ENCODE data around the gene HMCN2. TPM values are rescaled to one million over a fixed set of nuclear protein-coding genes. Genes with fewer than 3 reads are reported as not detected.

HMCN2 gene
- total and polyA plus RNA-seq, 8 donors, result 0.41 to 5.3 (median 0.76) TPM

- DNase-seq, result no peak
- Histone ChIP-seq H3K27me3 (no peaks in the 10 kb centered on the region), H3K27ac (no peak overlapping the region), H3K4me1 (no peaks in the 10 kb centered on the region), H3K36me3 (no peaks in the 10 kb centered on the region), H3K4me3 (no peak overlapping the region), H3K9me3 (no peaks in the 10 kb centered on the region)
- WGBS, 2 donors, result 65 to 92% methylated on average over 1 of the region's 1 CpG
- FAIRE-seq, result no peak
- ATAC-seq, result no peak
- TF ChIP-seq, protein P1, sequence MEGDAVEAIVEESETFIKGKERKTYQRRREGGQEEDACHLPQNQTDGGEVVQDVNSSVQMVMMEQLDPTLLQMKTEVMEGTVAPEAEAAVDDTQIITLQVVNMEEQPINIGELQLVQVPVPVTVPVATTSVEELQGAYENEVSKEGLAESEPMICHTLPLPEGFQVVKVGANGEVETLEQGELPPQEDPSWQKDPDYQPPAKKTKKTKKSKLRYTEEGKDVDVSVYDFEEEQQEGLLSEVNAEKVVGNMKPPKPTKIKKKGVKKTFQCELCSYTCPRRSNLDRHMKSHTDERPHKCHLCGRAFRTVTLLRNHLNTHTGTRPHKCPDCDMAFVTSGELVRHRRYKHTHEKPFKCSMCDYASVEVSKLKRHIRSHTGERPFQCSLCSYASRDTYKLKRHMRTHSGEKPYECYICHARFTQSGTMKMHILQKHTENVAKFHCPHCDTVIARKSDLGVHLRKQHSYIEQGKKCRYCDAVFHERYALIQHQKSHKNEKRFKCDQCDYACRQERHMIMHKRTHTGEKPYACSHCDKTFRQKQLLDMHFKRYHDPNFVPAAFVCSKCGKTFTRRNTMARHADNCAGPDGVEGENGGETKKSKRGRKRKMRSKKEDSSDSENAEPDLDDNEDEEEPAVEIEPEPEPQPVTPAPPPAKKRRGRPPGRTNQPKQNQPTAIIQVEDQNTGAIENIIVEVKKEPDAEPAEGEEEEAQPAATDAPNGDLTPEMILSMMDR (IDR thresholded peaks at IDR 0.05), result no peak
- intact Hi-C loops (cut with DNase I), result no loop called here
Measured at GRCh38 chr9:130360672-130361071, 95.1 kb downstream of the HMCN2 start.

DNA sequence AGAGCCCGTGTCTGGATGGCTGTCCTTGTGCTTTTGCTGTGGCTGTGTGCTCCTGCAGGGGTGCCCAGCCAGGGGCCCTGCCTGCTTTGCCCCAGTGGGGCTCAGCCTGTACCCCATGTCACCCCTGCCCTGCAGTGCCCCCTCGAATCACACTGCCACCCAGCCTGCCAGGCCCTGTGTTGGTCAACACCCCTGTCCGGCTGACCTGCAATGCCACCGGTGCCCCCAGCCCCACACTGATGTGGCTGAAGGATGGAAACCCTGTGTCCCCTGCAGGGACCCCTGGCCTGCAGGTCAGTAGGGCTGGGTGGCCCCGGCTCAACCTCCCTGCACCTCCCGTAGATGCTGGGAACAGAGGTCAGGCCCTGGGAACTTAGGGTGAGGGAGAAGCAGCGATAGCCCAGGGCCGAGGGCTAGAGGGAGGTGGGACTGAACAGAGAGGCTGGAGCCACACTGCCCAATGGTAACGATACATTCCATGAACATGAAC, 96.4 kb downstream of the HMCN2 start:
- intact Hi-C loops (cut with DNase I), result no loop called here
- 74 to 91% methylated on average over 9 of the region's 9 CpGs for WGBS, 2 donors
- Histone ChIP-seq H3K9me3 (no peaks in the 10 kb centered on the region), H3K4me1 (no peaks in the 10 kb centered on the region), H3K36me3 (no peaks in the 10 kb centered on the region), H3K27me3 (no peaks in the 10 kb centered on the region), H3K27ac (no peak overlapping the region), H3K4me3 (no peak overlapping the region)
- TF ChIP-seq, protein P1 (IDR thresholded peaks at IDR 0.05), result no peak
- no peak for ATAC-seq
- DNase-seq, result peak in 1 of 6 donors; percentile 64
- no peak for FAIRE-seq

DNA sequence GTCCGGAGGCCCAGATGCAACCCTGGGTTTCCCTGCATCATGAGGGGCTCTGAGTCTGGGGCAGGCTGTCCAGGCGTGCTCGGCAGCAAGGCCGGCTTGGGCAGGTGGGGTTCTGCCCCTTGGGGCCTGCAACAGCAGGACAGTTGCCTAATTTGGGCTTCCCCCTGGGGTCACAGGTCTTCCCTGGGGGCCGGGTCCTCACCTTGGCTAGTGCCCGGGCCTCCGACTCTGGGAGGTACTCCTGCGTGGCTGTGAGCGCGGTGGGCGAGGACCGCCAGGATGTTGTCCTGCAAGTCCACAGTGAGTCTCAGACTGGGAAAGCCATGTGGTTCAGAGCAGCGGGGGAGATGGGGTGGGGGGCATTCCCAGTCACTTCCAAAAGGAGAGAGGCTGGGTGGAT, 97.1 kb downstream of the HMCN2 start:
- H3K36me3 ChIP-seq, result no peaks in the 10 kb centered on the region
- H3K4me3 ChIP-seq, result no peak overlapping the region
- WGBS, 2 donors, result 87 to 94% methylated on average over 13 of the region's 13 CpGs
- no peaks in the 10 kb centered on the region for H3K27me3 ChIP-seq
- intact Hi-C loops (cut with DNase I), result no loop called here
- H3K4me1 ChIP-seq, result no peaks in the 10 kb centered on the region
- DNase-seq, result peak in 1 of 6 donors; percentile 51
- H3K27ac ChIP-seq, result no peak overlapping the region
- no peaks in the 10 kb centered on the region for H3K9me3 ChIP-seq
- TF ChIP-seq, protein P1 (IDR thresholded peaks at IDR 0.05), result no peak
- ATAC-seq, result no peak
- FAIRE-seq, result no peak

- intact Hi-C loops (cut with DNase I), result no loop called here
- H3K9me3 ChIP-seq, result no peaks in the 10 kb centered on the region
Measured at GRCh38 chr9:130363755-130364404, 98.3 kb downstream of the HMCN2 start.

More at GRCh38 chr9:130363755-130364404, 98.3 kb downstream of the HMCN2 start:
- FAIRE-seq (no peak), DNase-seq (no peak), ATAC-seq (no peak)
- no peak overlapping the region for H3K4me3 ChIP-seq
- H3K27me3 ChIP-seq, result no peaks in the 10 kb centered on the region
- H3K36me3 ChIP-seq, result no peaks in the 10 kb centered on the region
- H3K4me1 ChIP-seq, result no peaks in the 10 kb centered on the region
- TF ChIP-seq, protein P1 (IDR thresholded peaks at IDR 0.05), result no peak
- H3K27ac ChIP-seq, result no peak overlapping the region
- 68 to 76% methylated on average over 9 of the region's 9 CpGs for WGBS, 2 donors
